H1 (cell line): Measurements from ENCODE around the gene MTX3. TPM values are rescaled to one million over a fixed set of nuclear protein-coding genes. Genes with fewer than 3 reads are reported as not detected.

ENCODE experiments used
- CHD7 ChIP-seq: fragments of 300-600 bp; sonication (generic); IDR thresholded peaks from 2 replicates; pipeline ENCODE4 v1.7.1; 2012; ENCODE audit warnings: low read length, moderate library complexity, mild to moderate bottlenecking, inconsistent platforms; ENCODE audit not compliant: insufficient replicate concordance
- E2F6 ChIP-seq: IDR thresholded peaks from 2 replicates; pipeline ENCODE4 v1.6.1; 2012; ENCODE audit warnings: inconsistent platforms
- GTF2F1 ChIP-seq: IDR thresholded peaks from 2 replicates; pipeline ENCODE4 v1.6.1; 2012; ENCODE audit warnings: low read depth, low read length, improper control_type of control experiment, borderline replicate concordance
- JUN ChIP-seq: IDR thresholded peaks from 2 replicates; pipeline ENCODE4 v1.6.1; 2011; ENCODE audit warnings: low read depth, mild to moderate bottlenecking, improper control_type of control experiment, low read length
- PHF8 ChIP-seq: fragments of 200-600 bp; sonication (generic); conservative IDR thresholded peaks from 2 replicates; pipeline ENCODE4 v1.7.1; 2012; ENCODE audit warnings: low read depth, mild to moderate bottlenecking, inconsistent platforms, low read length, moderate library complexity
- SIN3A ChIP-seq, 2 experiments: IDR thresholded peaks in 1 of 2; conservative IDR thresholded peaks in 1 of 2; 2 replicates each; pipeline ENCODE4 v1.6.1; 2011 to 2012; ENCODE audit warnings: low read length in 2 of 2, improper control_type of control experiment in 1 of 2, low read depth in 1 of 2, mild to moderate bottlenecking in 1 of 2
- TBP ChIP-seq: IDR thresholded peaks from 2 replicates; pipeline ENCODE4 v1.6.1; 2011; ENCODE audit warnings: low read depth, low read length, improper control_type of control experiment
- polyA plus RNA-seq, 7 experiments: library from polyadenylated mRNA; depleted of rRNA in 3 of 7; stranded (reverse) in 5 of 7; unstranded in 2 of 7; fragments of >200 nt in 5 of 7; fragments of 200-250 nt in 2 of 7; gene quantifications; 1 replicate in 5 of 7; 2 replicates in 1 of 7; 4 replicates in 1 of 7; pipeline versions ENCODE4 v1.2.1 to v1.2.3, GENCODE V29; 2011 to 2013; ENCODE audit warnings: missing spikeins in 2 of 7, mixed read lengths in 2 of 7
- total RNA-seq: library from RNA; stranded (reverse); fragmentation: NEBNext Ultra II Directional; extraction: Animal tissue kit (Norgen Biotek cat#: 25700); gene quantifications from 2 replicates; pipeline ENCODE4 v1.2.1, GENCODE V29; 2021

The MTX3 gene
- total and polyA plus RNA-seq, 2 of the 8 experiments (the other 6 are each of a cell fraction or from before 2014, with no cell fraction given): 9.4 to 28.8 TPM

GRCh38 chr5:80037366-80037765 is 46.3 kb upstream of the MTX3 start (continued):
- TF ChIP-seq CHD7: no peak
- no peak for TF ChIP-seq SIN3A (conservative IDR thresholded peaks at IDR 0.05 in 1 of 2, IDR thresholded peaks at IDR 0.05 in 1 of 2; ENCODE audit: low read depth in 1 of 2, low read length in 2 of 2)
- TF ChIP-seq JUN: no peak
- TF ChIP-seq E2F6: no peak
- no peak for TF ChIP-seq GTF2F1
- no peak for TF ChIP-seq TBP
- no peak for TF ChIP-seq PHF8
